ENCODE results near the gene ETDC. TPM values are rescaled to one million over a fixed set of nuclear protein-coding genes. Genes with fewer than 3 reads are reported as not detected.
"Not testable (repeated sequence)": the region's sequence is repeated elsewhere in the genome, so short reads cannot be mapped to it uniquely, and the experiment has no call there.

The ETDC gene
- polyA plus RNA-seq: not detected in 3 replicates
- not detected for polyA plus RNA-seq (2011; ENCODE audit: low read depth)
- not detected in 2 replicates for polyA plus RNA-seq (2011; cell fraction: cytosol; rRNA removed)
- not detected in 2 replicates for polyA plus RNA-seq (2011; cell fraction: nucleus; rRNA removed)
- polyA plus RNA-seq (2012; ENCODE audit: low replicate concordance): not detected in 2 replicates
- not detected in 3 replicates for polyA minus RNA-seq
- polyA minus RNA-seq (2011; cell fraction: cytosol; rRNA and poly(A)+ RNA removed): not detected
- polyA minus RNA-seq (2011; cell fraction: nucleus; rRNA and poly(A)+ RNA removed): not detected in 2 replicates

DNA sequence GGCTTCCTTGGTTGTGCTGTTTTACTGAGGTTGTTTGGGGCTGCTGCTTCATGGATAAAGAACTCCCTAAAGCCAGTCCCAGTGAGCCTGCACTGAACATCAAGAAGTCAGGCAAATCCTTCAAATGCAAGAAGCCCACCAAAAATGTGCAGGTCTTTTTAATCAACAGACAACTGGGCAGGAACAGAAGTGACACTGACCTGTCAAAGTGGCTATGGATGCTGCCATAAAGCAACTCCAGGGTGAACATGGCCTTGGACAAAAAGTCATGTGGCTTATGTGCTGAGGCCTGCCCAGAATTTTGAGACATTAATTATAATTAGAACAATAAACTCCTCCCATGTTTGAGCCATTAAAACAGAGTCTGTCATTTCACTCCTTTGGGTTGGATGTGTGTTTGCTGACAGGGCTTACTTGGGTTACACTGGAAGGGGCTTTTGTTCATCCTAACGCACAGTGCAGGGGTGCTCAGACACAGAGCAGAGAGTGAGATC lies at the start of gene ETDC:
Gene ETDC, plus strand, starts transcription at position 51 of the 494 bp plus-strand sequence. Its CDS starts 0 bp downstream, at position 51.
- Histone ChIP-seq H3K36me3 (ENCODE audit: control insufficient read depth in 2 of 2, extremely low read depth in 1 of 2, insufficient read depth in 2 of 2, low read length in 2 of 2) (no peaks in the 10 kb centered on the region), H3K9ac (ENCODE audit: control insufficient read depth, extremely low read depth, insufficient read depth, low read length) (no peak within 1 kb of the TSS), H3K9me1 (ENCODE audit: control insufficient read depth, extremely low read depth, insufficient read depth, low read length) (no peaks in the 10 kb centered on the region), H3K4me2 (ENCODE audit: control insufficient read depth, extremely low read depth, insufficient read depth, low read depth, low read length) (no peak within 1 kb of the TSS), H4K20me1 (ENCODE audit: control insufficient read depth, extremely low read depth, insufficient read depth, low read length) (no peaks in the 10 kb centered on the region), H3K9me3 (ENCODE audit: control insufficient read depth, low read depth, low read length) (no peaks in the 10 kb centered on the region), H3K27me3 (ENCODE audit: control insufficient read depth, extremely low read depth, insufficient read depth, low read length) (no peaks in the 10 kb centered on the region), H3K4me1 (ENCODE audit: control insufficient read depth, extremely low read depth, insufficient read depth, low read length) (no peaks in the 10 kb centered on the region), H2AFZ (ENCODE audit: control insufficient read depth, low read length) (no peak within 1 kb of the TSS), H3K79me2 (ENCODE audit: control insufficient read depth, insufficient read depth, low read length) (no peaks in the 10 kb centered on the region), H3K4me3 (ENCODE audit: control insufficient read depth in 2 of 3, extremely low read depth in 1 of 3, insufficient read depth in 2 of 3, low read depth in 1 of 3, low read length in 3 of 3) (no peak within 1 kb of the TSS), H3K27ac (ENCODE audit: control insufficient read depth, insufficient read depth, low read length) (no peak within 1 kb of the TSS)
- DNase-seq (ENCODE audit: low read depth, low spot score): no peak
- no peak for FAIRE-seq
- dilution Hi-C loops (cut with MboI; ENCODE audit: extremely low pct_ligation_motif_present, low sequenced_read_pairs): no loop called here
- TF ChIP-seq EZH2 (IDR thresholded peaks at IDR 0.05; ENCODE audit: low read length): no peak
- TF ChIP-seq, protein P1, sequence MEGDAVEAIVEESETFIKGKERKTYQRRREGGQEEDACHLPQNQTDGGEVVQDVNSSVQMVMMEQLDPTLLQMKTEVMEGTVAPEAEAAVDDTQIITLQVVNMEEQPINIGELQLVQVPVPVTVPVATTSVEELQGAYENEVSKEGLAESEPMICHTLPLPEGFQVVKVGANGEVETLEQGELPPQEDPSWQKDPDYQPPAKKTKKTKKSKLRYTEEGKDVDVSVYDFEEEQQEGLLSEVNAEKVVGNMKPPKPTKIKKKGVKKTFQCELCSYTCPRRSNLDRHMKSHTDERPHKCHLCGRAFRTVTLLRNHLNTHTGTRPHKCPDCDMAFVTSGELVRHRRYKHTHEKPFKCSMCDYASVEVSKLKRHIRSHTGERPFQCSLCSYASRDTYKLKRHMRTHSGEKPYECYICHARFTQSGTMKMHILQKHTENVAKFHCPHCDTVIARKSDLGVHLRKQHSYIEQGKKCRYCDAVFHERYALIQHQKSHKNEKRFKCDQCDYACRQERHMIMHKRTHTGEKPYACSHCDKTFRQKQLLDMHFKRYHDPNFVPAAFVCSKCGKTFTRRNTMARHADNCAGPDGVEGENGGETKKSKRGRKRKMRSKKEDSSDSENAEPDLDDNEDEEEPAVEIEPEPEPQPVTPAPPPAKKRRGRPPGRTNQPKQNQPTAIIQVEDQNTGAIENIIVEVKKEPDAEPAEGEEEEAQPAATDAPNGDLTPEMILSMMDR (optimal IDR thresholded peaks at IDR 0.05 in 1 of 3, IDR thresholded peaks at IDR 0.05 in 1 of 3, conservative IDR thresholded peaks at IDR 0.05 in 1 of 3; ENCODE audit: extremely low read depth in 1 of 3, insufficient read depth in 2 of 3, low read length in 3 of 3): no peak

DNA sequence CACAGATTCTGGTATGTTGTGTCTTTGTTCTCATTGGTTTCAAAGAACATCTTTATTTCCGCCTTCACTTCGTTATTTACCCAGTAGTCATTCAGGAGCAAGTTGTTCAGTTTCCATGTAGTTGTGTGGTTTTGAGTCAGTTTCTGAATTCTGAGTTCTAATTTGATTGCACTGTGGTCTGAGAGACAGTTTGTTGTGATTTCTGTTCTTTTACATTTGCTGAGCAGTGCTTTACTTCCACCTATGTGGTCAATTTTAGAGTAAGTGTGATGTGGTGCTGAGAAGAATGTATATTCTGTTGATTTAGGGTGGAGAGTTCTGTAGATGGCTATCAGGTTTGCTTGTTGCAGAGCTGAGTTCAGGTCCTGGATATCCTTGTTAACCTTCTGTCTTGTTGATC lies 48.3 kb upstream of the ETDC start:
- dilution Hi-C loops (cut with MboI; ENCODE audit: extremely low pct_ligation_motif_present, low sequenced_read_pairs): not testable (repeated sequence)

DNA sequence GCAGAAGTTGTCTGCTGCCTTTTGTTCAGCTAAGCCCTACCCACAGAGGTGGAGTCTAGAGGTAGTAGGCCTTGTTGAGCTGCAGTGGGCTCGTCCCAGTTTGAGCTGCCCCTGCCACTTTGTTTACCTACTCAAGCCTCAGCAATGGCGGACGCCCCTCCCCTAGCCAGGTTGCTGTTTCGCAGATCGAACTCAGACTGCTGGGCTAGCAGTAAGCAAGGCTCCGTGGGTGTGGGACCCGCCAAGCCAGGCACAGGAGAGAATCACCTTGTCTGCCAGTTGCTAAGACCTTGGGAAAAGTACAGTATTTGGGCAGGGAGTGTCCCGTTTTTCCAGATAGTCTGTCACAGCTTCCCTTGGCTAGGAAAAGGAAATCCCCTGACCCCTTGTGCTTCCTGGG lies 45.9 kb upstream of the ETDC start:
- H4K20me1 ChIP-seq (ENCODE audit: control insufficient read depth, extremely low read depth, insufficient read depth, low read length); FAIRE-seq; H3K4me3 ChIP-seq (ENCODE audit: control insufficient read depth in 2 of 3, extremely low read depth in 1 of 3, insufficient read depth in 2 of 3, low read depth in 1 of 3, low read length in 3 of 3); H3K36me3 ChIP-seq (ENCODE audit: control insufficient read depth in 2 of 2, extremely low read depth in 1 of 2, insufficient read depth in 2 of 2, low read length in 2 of 2); H3K9ac ChIP-seq (ENCODE audit: control insufficient read depth, extremely low read depth, insufficient read depth, low read length); dilution Hi-C loops (cut with MboI; ENCODE audit: extremely low pct_ligation_motif_present, low sequenced_read_pairs); H3K27me3 ChIP-seq (ENCODE audit: control insufficient read depth, extremely low read depth, insufficient read depth, low read length); H2AFZ ChIP-seq (ENCODE audit: control insufficient read depth, low read length); H3K9me1 ChIP-seq (ENCODE audit: control insufficient read depth, extremely low read depth, insufficient read depth, low read length); H3K79me2 ChIP-seq (ENCODE audit: control insufficient read depth, insufficient read depth, low read length); H3K4me2 ChIP-seq (ENCODE audit: control insufficient read depth, extremely low read depth, insufficient read depth, low read depth, low read length); DNase-seq (ENCODE audit: low read depth, low spot score); H3K4me1 ChIP-seq (ENCODE audit: control insufficient read depth, extremely low read depth, insufficient read depth, low read length); H3K27ac ChIP-seq (ENCODE audit: control insufficient read depth, insufficient read depth, low read length); H3K9me3 ChIP-seq (ENCODE audit: control insufficient read depth, low read depth, low read length): not testable (repeated sequence)

More for the DNA sequence above, 48.3 kb upstream of the ETDC start:
- H3K36me3 ChIP-seq (ENCODE audit: control insufficient read depth in 2 of 2, extremely low read depth in 1 of 2, insufficient read depth in 2 of 2, low read length in 2 of 2); FAIRE-seq; H2AFZ ChIP-seq (ENCODE audit: control insufficient read depth, low read length); H3K9me1 ChIP-seq (ENCODE audit: control insufficient read depth, extremely low read depth, insufficient read depth, low read length); H3K79me2 ChIP-seq (ENCODE audit: control insufficient read depth, insufficient read depth, low read length); H3K27me3 ChIP-seq (ENCODE audit: control insufficient read depth, extremely low read depth, insufficient read depth, low read length); DNase-seq (ENCODE audit: low read depth, low spot score); H3K9me3 ChIP-seq (ENCODE audit: control insufficient read depth, low read depth, low read length); H3K27ac ChIP-seq (ENCODE audit: control insufficient read depth, insufficient read depth, low read length); H3K4me1 ChIP-seq (ENCODE audit: control insufficient read depth, extremely low read depth, insufficient read depth, low read length); H3K4me3 ChIP-seq (ENCODE audit: control insufficient read depth in 2 of 3, extremely low read depth in 1 of 3, insufficient read depth in 2 of 3, low read depth in 1 of 3, low read length in 3 of 3); H4K20me1 ChIP-seq (ENCODE audit: control insufficient read depth, extremely low read depth, insufficient read depth, low read length); H3K4me2 ChIP-seq (ENCODE audit: control insufficient read depth, extremely low read depth, insufficient read depth, low read depth, low read length); H3K9ac ChIP-seq (ENCODE audit: control insufficient read depth, extremely low read depth, insufficient read depth, low read length): not testable (repeated sequence)

Measured in keratinocyte (primary cell).